K562 (cell line): ENCODE data around the gene KIF21A. TPM values are rescaled to one million over a fixed set of nuclear protein-coding genes. Genes with fewer than 3 reads are reported as not detected.

ENCODE experiments used
- ATAC-seq: fragments of 200-7000 bp; cut with Tn5 transposase; 3 replicates; pipeline ENCODE4 v1.9.1; 2020; ENCODE audit warnings: moderate library complexity
- BruUV-seq: library from RNA; stranded (reverse); fragments of 400-500 nt; replicated peaks from 2 replicates; lab custom pipeline; 2021; lab: Mats Ljungman, UMichigan
- CTCF ChIA-PET: fragments of 300-600 bp; formaldehyde crosslinking; extraction: SDS; loops from one replicate; lab custom pipeline; 2021; ENCODE audit warnings: low intra/inter-chr PET ratio; lab: Yijun Ruan, JAX
- POLR2A ChIA-PET: fragments of 300-600, 350-650 bp; sonication (Branson Sonifier 250); formaldehyde crosslinking; extraction: SDS; loops from one replicate; lab custom pipeline; 2021; ENCODE audit warnings: antibody characterized with exemption, inconsistent platforms; lab: Yijun Ruan, JAX
- DNase-seq, 4 experiments: peaks; one replicate each; pipeline versions ENCODE4 v3.0.0 to v3.0.0-alpha.2; 2011 to 2018; ENCODE audit warnings: low spot score in 3 of 4, mixed read lengths in 3 of 4; ENCODE audit errors: extremely low read depth in 1 of 4
- FAIRE-seq: peaks from 2 replicates; lab custom pipeline; 2011; peaks lifted over from hg19 to GRCh38; lab: Jason Lieb, UNC
- H2AFZ ChIP-seq: 2 replicates; pipeline ENCODE4 v1.6.0; 2011; ENCODE audit warnings: low read depth, low read length, control low read depth, inconsistent platforms
- H3K27ac ChIP-seq: fragments of 200-600 bp; 3 replicates; pipeline ENCODE4 v1.8.0; 2011; ENCODE audit warnings: low read depth, mild to moderate bottlenecking, control low read depth, inconsistent platforms, low read length, moderate library complexity, mixed read lengths; ENCODE audit errors: extremely low read depth
- H3K27me3 ChIP-seq, 2 experiments: fragments of 300-600 bp in 1 of 2; 2 replicates in 1 of 2; 3 replicates in 1 of 2; pipeline versions ENCODE4 v1.6.0 to v1.8.0; 2011; ENCODE audit warnings: inconsistent platforms in 2 of 2, low read length in 2 of 2, mild to moderate bottlenecking in 1 of 2, mixed read lengths in 1 of 2, moderate library complexity in 1 of 2; ENCODE audit not compliant: control insufficient read depth in 2 of 2, insufficient read depth in 2 of 2
- H3K36me3 ChIP-seq: fragments of 300-600 bp; 3 replicates; pipeline ENCODE4 v1.8.0; 2011; ENCODE audit warnings: mild to moderate bottlenecking, low read length, inconsistent platforms; ENCODE audit not compliant: control insufficient read depth, insufficient read depth
- H3K4me1 ChIP-seq, 2 experiments: fragments of 200-600 bp in 1 of 2; replicated peaks in 1 of 2; 2 replicates in 1 of 2; 3 replicates in 1 of 2; pipeline versions ENCODE4 v1.5.1 to v1.8.0; 2011; ENCODE audit warnings: inconsistent platforms in 2 of 2, low read length in 2 of 2, mild to moderate bottlenecking in 1 of 2, mixed read lengths in 1 of 2, moderate library complexity in 1 of 2; ENCODE audit not compliant: control insufficient read depth in 2 of 2, insufficient read depth in 2 of 2
- H3K4me2 ChIP-seq: 2 replicates; pipeline ENCODE4 v1.6.1; 2011; ENCODE audit warnings: low read length, control low read depth, inconsistent platforms, mixed read lengths; ENCODE audit not compliant: insufficient read depth
- H3K4me3 ChIP-seq: fragments of 200-600 bp; sonication (generic), shearing (Covaris generic); 2 replicates; pipeline ENCODE4 v1.5.1; 2016; ENCODE audit warnings: control low read depth, inconsistent platforms
- H3K79me2 ChIP-seq: fragments of 200-600 bp; 3 replicates; pipeline ENCODE4 v1.8.0; 2011; ENCODE audit warnings: low read length, inconsistent platforms; ENCODE audit not compliant: control insufficient read depth, insufficient read depth
- H3K9ac ChIP-seq, 2 experiments: 2 replicates each; pipeline versions ENCODE4 v1.6.0 to v1.6.1; 2011; ENCODE audit warnings: low read depth in 2 of 2, low read length in 2 of 2, control low read depth in 1 of 2, inconsistent platforms in 1 of 2, mild to moderate bottlenecking in 1 of 2, mixed read lengths in 1 of 2; ENCODE audit not compliant: insufficient read depth in 1 of 2
- H3K9me1 ChIP-seq: one replicate; pipeline ENCODE4 v1.6.0; 2011; ENCODE audit warnings: inconsistent platforms, mild to moderate bottlenecking, low read length, moderate library complexity; ENCODE audit not compliant: control insufficient read depth, insufficient read depth
- H3K9me3 ChIP-seq: replicated peaks from 2 replicates; pipeline ENCODE4 v1.5.1; 2011; ENCODE audit warnings: low read depth, low read length, inconsistent platforms; ENCODE audit not compliant: control insufficient read depth, insufficient read depth
- H4K20me1 ChIP-seq: replicated peaks from 2 replicates; pipeline ENCODE4 v1.6.1; 2011; ENCODE audit warnings: low read length, inconsistent platforms, mixed read lengths; ENCODE audit not compliant: control insufficient read depth, insufficient read depth
- ARID1B ChIP-seq: fragments of 450-650 bp; IDR thresholded peaks from 2 replicates; pipeline ENCODE4 v1.6.1; 2016; ENCODE audit warnings: antibody characterized with exemption, mild to moderate bottlenecking, inconsistent platforms
- FOXJ2 ChIP-seq: fragments of 200-800 bp; sonication (Bioruptor generic); IDR thresholded peaks from 2 replicates; pipeline ENCODE4 v1.6.1; 2016; ENCODE audit warnings: missing genetic modification characterization, missing compliant biosample characterization
- HMBOX1 ChIP-seq: sonication (generic); IDR thresholded peaks from 2 replicates; pipeline ENCODE4 v1.6.1; 2016
- ILF3 ChIP-seq: fragments of 450-650 bp; IDR thresholded peaks from 2 replicates; pipeline ENCODE4 v1.6.1; 2018; ENCODE audit warnings: antibody characterized with exemption, mild to moderate bottlenecking, moderate library complexity, borderline replicate concordance
- WGBS: fragments of 100-300 bp; shearing (Covaris generic); methylation state at CpG from one replicate; pipeline ENCODE4 v1.1.6; 2016; ENCODE audit warnings: low coverage, mixed read lengths; ENCODE audit not compliant: insufficient coverage; ENCODE audit errors: missing lambda C conversion rate; 5-methylcytosine and 5-hydroxymethylcytosine counted together
- in situ Hi-C: fragments of 300-500 bp; cut with MboI; formaldehyde crosslinking; loops from 4 replicates; pipeline ENCODE4 v1.15.0; 2018; ENCODE audit warnings: inconsistent platforms, mixed read lengths
- intact Hi-C: fragments of 100-400 bp; cut with micrococcal nuclease; formaldehyde crosslinking; loops from 2 replicates; pipeline ENCODE4 v1.14.2; 2022
- polyA plus RNA-seq, 8 experiments: library from polyadenylated mRNA; depleted of rRNA in 4 of 8; stranded (reverse) in 5 of 8; unstranded in 3 of 8; fragments of >200 nt; fragmentation: Nextera tagmentation in 2 of 8; fragmentation: Illumina TruSeq in 1 of 8; extraction: Ambion mirVana in 2 of 8; extraction: Trizol in 1 of 8; gene quantifications; 2 replicates each; pipeline versions ENCODE4 v1.2.1 to v1.2.3, GENCODE V29; 2011 to 2014; ENCODE audit warnings: inconsistent platforms in 1 of 8, missing spikeins in 1 of 8
- total RNA-seq, 7 experiments: library from RNA; depleted of rRNA in 6 of 7; stranded (reverse); fragments of >200 nt in 6 of 7; fragmentation: Illumina TruSeq in 2 of 7; extraction: Trizol in 2 of 7; gene quantifications; 2 replicates each; pipeline versions ENCODE4 v1.2.1 to v1.2.3, GENCODE V29; 2011 to 2021; ENCODE audit warnings: low replicate concordance in 1 of 7

Gene KIF21A
- total and polyA plus RNA-seq, 9 of the 15 experiments (the other 6 are each of a cell fraction or from before 2014, with no cell fraction given): 17.7 to 45.0 (median 30.3) TPM

DNA sequence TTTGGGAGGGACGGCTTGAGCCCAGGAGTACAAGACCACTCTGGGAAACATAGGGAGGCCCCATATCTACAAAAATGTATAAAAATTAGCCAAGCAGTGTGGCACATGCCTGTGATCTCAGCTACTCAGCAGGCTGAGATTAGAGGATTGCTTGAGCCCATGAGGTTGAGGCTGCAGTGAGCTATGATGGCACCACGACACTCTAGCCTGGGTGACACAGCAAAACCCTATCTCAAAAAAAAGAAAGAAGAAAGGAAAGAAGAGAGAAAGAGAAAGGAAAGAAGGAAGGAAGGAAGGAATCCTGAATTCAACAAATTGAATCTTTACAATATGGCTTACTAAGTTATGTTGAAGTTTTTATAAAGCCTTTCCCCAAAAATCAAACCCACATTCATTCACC, 2.1 kb downstream of the KIF21A start (continued):
- TF ChIP-seq FOXJ2 (tag): no peak
- no peak for TF ChIP-seq ILF3

DNA sequence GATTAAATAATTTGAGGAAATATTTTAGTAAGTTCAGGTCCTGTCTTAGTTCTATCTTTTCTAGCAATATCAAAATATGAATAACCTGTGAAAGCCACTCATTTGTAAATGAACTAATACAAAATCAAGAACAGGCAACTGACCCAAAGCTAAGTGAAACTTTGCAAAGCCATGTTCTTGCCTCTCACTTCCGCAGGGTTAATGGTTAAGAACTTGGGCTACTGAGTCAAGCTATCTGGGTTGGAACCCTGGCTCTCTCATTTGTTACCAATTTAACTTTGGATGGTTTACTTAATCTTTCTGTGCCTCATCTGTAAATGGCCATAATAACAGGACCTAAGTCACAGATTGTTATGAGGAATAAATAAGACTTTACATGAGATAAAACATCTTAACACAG, 2.8 kb downstream of the KIF21A start:
- Histone ChIP-seq H3K9me3 (no peaks in the 10 kb centered on the region), H4K20me1 (no peaks in the 10 kb centered on the region), H3K36me3 (no peaks in the 10 kb centered on the region), H3K4me1 (peaks cover 21 to 26% of the 10 kb centered on the region in 2 experiments; a peak in 4 of 5 replicates), H3K27ac (peak overlapping the region; percentile 41; the same call in 1 of the 3 replicates), H3K9me1 (no peaks in the 10 kb centered on the region), H3K9ac (no peak overlapping the region; a peak in 1 of 4 replicates), H3K4me3 (no peak overlapping the region; the same call in 1 of the 2 replicates), H3K4me2 (peak overlapping the region; percentile 72), H2AFZ (no peak overlapping the region), H3K79me2 (peaks cover 74% of the 10 kb centered on the region), H3K27me3 (no peaks in the 10 kb centered on the region)
- WGBS: 35% methylated on average over 1 of the region's 1 CpG
- ChIA-PET CTCF (no interaction called here), POLR2A (interaction anchor here (0.7 kb wide), 1 partner anchor 134 kb away, joined by 3 read pairs; no protein-coding TSS in a partner anchor)
- DNase-seq (no peak), ATAC-seq (no peak), FAIRE-seq (peak; percentile 11)
- in situ Hi-C loops: no loop called here
- intact Hi-C loops: loop anchor here (5.0 kb wide), 2 partner anchors 63 to 118 kb away; no protein-coding TSS in a partner anchor
- TF ChIP-seq ARID1B: no peak
- TF ChIP-seq HMBOX1: peak; percentile 35; the same call in 1 of the 2 replicates
- no TSS peak for BruUV-seq
